Measurements from ENCODE around the gene RYR1.

- TF ChIP-seq CEBPB (IDR thresholded peaks at IDR 0.05; ENCODE audit: borderline replicate concordance in 1 of 2, low read depth in 2 of 2, low read length in 2 of 2) (no peak), GATAD2B (conservative IDR thresholded peaks at IDR 0.05; ENCODE audit: low read depth) (no peak), PRDM15 (CRISPR knock-in tag; IDR thresholded peaks at IDR 0.05) (no peak), EP300 (IDR thresholded peaks at IDR 0.05; ENCODE audit: borderline replicate concordance in 1 of 2, control insufficient read depth in 1 of 2, low read depth in 2 of 2, low read length in 2 of 2) (no peak), HCFC1 (IDR thresholded peaks at IDR 0.05; ENCODE audit: low read length) (no peak), ZNF384 (IDR thresholded peaks at IDR 0.05; ENCODE audit: borderline replicate concordance, low read depth, low read length) (no peak), EZH2 (IDR thresholded peaks at IDR 0.05; ENCODE audit: borderline replicate concordance, control insufficient read depth, low read depth, low read length) (no peak)
Observed at GRCh38 chr19:38483016-38483630, 49.6 kb downstream of the RYR1 start.
